NB4 (cell line): ENCODE measurements around the gene MYZAP.

ENCODE experiments used
- DNase-seq: peaks from one replicate; pipeline ENCODE4 v3.0.0; 2010; ENCODE audit warnings: low read depth
- H3K4me3 ChIP-seq: one replicate; pipeline ENCODE4 v1.5.1; 2011; ENCODE audit warnings: mild to moderate bottlenecking, low read depth, low read length, moderate library complexity
- CTCF ChIP-seq: IDR thresholded peaks from one replicate; pipeline ENCODE4 v1.5.1; 2012; ENCODE audit warnings: low read depth, low read length
- MAX ChIP-seq: IDR thresholded peaks from 2 replicates; pipeline ENCODE4 v1.6.1; 2011; ENCODE audit warnings: low read depth, low read length
- MYC ChIP-seq: IDR thresholded peaks from 2 replicates; pipeline ENCODE4 v1.6.1; 2011; ENCODE audit warnings: low read depth, low read length
- POLR2A ChIP-seq: IDR thresholded peaks from 2 replicates; pipeline ENCODE4 v1.6.1; 2011; ENCODE audit warnings: mild to moderate bottlenecking; ENCODE audit not compliant: insufficient read length; ENCODE audit errors: extremely low read depth

MYZAP gene

GRCh38 chr15:57570994-57571393 lies 20.7 kb upstream of the MYZAP start:
- H3K4me3 ChIP-seq, result no peak overlapping the region
- TF ChIP-seq MYC, result no peak
- TF ChIP-seq CTCF, result no peak
- no peak for TF ChIP-seq POLR2A
- TF ChIP-seq MAX, result no peak
- DNase-seq, result no peak

GRCh38 chr15:57571725-57572124 lies 20.0 kb upstream of the MYZAP start:
- no peak for TF ChIP-seq MYC
- TF ChIP-seq CTCF, result no peak
- no peak for DNase-seq
- H3K4me3 ChIP-seq, result no peak overlapping the region

GRCh38 chr15:57572468-57572867 lies 19.2 kb upstream of the MYZAP start:
- TF ChIP-seq MAX, result no peak
- no peak for TF ChIP-seq MYC
- no peak for TF ChIP-seq POLR2A
- TF ChIP-seq CTCF, result no peak
- no peak for DNase-seq
- H3K4me3 ChIP-seq, result no peak overlapping the region

- no peak for DNase-seq
- no peak for TF ChIP-seq MAX
- TF ChIP-seq CTCF, result no peak
- TF ChIP-seq POLR2A, result no peak
- no peak for TF ChIP-seq MYC
- no peak overlapping the region for H3K4me3 ChIP-seq
Observed at GRCh38 chr15:57573151-57573550, 18.6 kb upstream of the MYZAP start.

- no peak for TF ChIP-seq MAX
- no peak overlapping the region for H3K4me3 ChIP-seq
- DNase-seq, result no peak
Observed at GRCh38 chr15:57575363-57575762, 16.3 kb upstream of the MYZAP start.

- H3K4me3 ChIP-seq, result no peak overlapping the region
- TF ChIP-seq POLR2A (no peak), MYC (no peak), MAX (no peak), CTCF (no peak)
- no peak for DNase-seq
Observed at GRCh38 chr15:57578288-57578900, 13.3 kb upstream of the MYZAP start.
